AG09319 (cell line): ENCODE results near the gene PI4KB.

Source experiments
- DNase-seq: peaks from one replicate; pipeline ENCODE4 v3.0.0-alpha.2; 2010; ENCODE audit warnings: low read depth; ENCODE audit errors: extremely low read depth
- TF ChIP-seq, protein P1 (sequence below): IDR thresholded peaks from 2 replicates; pipeline ENCODE4 v1.5.1; 2011; ENCODE audit warnings: low read depth, mild to moderate bottlenecking, inconsistent platforms, low read length, moderate library complexity

Gene PI4KB

DNA sequence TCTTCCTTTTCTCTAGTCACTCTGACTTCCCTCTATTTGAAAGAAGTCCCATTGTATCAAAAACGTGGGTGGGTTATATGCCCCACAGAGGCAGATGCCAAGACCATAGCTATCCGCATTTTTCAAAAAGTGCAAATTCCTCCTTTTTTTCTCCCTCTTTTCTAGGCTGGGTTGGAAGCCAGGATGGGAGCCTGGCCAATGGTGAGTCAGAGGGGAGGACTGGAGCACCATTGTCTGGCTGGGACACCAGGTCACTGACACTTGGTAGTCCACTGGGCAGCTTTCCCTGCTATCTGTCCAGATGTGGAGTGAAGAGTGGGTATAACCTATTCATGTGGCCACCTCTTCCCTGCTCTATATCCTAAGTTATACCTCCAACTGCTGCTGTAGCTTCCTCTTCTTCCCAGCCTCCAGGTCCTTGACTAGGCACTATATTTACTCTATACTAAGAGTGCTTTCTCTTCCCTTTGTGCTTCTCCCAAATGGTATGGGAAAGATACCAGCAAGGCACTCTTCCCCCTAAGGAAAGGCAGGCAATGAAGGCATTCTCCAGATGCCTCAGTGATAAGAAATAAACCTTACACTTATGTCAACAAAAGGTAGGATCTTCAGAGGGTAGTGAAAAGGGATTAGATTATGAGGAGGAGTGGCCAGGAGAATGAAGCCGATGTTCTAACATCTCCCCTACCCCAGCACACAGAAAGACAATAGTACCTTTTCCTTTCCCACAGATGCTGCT lies 12.9 kb downstream of the PI4KB start:
- DNase-seq, result peak; percentile 43
- TF ChIP-seq, protein P1, sequence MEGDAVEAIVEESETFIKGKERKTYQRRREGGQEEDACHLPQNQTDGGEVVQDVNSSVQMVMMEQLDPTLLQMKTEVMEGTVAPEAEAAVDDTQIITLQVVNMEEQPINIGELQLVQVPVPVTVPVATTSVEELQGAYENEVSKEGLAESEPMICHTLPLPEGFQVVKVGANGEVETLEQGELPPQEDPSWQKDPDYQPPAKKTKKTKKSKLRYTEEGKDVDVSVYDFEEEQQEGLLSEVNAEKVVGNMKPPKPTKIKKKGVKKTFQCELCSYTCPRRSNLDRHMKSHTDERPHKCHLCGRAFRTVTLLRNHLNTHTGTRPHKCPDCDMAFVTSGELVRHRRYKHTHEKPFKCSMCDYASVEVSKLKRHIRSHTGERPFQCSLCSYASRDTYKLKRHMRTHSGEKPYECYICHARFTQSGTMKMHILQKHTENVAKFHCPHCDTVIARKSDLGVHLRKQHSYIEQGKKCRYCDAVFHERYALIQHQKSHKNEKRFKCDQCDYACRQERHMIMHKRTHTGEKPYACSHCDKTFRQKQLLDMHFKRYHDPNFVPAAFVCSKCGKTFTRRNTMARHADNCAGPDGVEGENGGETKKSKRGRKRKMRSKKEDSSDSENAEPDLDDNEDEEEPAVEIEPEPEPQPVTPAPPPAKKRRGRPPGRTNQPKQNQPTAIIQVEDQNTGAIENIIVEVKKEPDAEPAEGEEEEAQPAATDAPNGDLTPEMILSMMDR, result no peak

DNA sequence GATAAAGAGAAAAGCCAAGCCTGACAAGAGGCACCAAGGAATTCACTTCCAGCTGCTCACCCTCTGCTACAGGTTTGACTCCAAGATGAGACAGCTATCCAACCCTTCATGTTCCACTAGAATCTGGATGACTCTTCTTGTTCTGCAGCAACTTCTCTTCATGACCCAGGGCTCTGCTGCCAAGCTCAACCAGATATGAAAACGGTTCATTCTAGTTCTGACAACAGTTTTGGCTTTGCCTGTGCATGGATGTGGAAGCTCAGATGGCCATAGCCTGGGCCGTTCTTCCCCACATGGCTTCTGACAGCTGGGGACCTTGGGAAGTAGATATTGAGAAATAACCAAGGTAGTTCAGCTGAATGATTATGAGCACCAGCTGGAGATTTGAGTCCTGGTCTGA lies 13.7 kb downstream of the PI4KB start:
- TF ChIP-seq, protein P1, result no peak
- no peak for DNase-seq

DNA sequence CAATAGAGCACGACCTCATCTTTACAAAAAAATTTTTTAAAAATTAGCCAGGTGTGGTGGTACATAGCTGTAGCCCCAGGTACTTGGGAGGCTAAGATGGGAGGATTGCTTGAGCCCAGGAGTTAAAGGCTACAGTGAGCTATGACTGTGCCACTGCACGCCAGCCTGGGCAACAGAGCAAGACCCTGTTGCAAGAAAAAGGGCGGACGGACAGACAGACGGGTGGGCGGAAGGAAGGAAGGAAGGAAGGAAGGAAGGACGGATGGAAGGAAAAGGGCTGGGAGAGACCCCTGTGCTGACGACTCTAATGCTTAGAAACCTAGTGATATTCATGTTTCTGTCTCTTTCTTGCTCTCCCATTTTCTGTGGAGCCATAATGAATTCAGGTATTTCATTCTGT lies 14.4 kb downstream of the PI4KB start:
- TF ChIP-seq, protein P1, result no peak
- DNase-seq, result no peak

GRCh38 chr1:151312411-151312810 lies 14.8 kb downstream of the PI4KB start:
- DNase-seq, result no peak
- TF ChIP-seq, protein P1, result no peak

DNA sequence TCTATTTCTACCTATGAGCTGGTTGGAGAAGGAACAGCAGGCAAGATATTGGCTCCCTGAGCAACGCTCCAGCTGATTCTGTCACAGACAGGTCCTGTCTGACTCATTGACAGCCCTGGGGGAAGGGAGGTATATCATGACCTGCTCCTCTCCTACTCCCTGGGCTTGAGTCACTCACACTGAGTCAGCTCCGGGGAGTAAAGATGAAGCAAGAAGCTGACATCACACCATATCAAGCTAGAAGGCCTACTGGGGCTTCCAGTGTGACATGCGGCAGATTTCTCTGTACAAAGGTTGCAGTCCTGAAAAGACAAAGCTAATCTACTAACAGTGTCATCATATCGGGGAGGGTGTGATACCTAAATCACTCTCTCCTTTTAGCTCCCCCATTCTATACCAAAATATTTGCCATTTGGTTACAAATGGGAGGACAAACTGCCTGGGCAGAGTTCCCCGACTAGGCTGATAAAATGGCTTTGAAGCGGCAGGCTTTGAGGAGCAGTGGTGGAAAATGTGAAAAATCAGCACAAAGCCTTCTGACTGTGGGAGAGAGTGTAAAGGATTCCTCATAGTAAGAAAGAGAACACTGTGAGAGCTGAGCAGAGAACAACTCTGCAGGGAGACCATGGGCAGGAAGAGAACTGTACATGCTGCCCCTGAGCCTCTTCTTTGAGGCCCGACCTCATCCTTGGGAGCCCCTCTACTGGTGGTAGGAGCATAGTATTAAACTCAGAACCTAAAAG lies 15.5 kb downstream of the PI4KB start:
- DNase-seq, result peak; percentile 89
- TF ChIP-seq, protein P1, result no peak

DNA sequence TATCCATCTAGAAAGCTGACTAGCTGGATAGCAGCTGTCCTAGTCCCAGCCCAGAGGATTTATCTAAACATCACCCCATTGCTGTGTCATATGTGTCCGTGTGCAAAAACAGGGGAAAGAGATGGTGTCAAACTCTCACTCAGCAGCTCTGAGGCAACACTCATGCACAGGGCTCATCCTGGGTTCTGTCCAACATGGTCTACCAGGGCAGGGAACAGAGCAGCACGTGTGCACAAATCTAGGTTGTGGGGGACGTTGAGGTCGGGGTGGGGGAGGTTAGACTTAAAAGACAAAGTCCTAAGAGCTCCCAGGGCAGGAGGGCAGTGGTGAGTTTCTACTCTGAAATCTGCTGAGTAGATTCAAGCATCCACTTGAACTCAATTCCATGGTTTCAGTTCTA lies 16.2 kb downstream of the PI4KB start:
- no peak for DNase-seq
- TF ChIP-seq, protein P1, result no peak

GRCh38 chr1:151309811-151310323 lies 17.3 kb downstream of the PI4KB start:
- TF ChIP-seq, protein P1, result no peak
- DNase-seq, result no peak
